GM19463 (cell line): ENCODE measurements around the gene PCED1B.
A peak's percentile ranks its signal among the peaks of the same experiment; 100 is the strongest.
"Not testable (repeated sequence)": the region's sequence is repeated elsewhere in the genome, so short reads cannot be mapped to it uniquely, and the experiment has no call there.

Source experiments
- ATAC-seq: cut with Tn5 transposase; IDR thresholded peaks from one replicate; pipeline ENCODE4 v1.9.1; 2021; ENCODE audit warnings: mild to moderate bottlenecking, moderate library complexity; ENCODE audit not compliant: unreplicated experiment

The PCED1B gene

DNA sequence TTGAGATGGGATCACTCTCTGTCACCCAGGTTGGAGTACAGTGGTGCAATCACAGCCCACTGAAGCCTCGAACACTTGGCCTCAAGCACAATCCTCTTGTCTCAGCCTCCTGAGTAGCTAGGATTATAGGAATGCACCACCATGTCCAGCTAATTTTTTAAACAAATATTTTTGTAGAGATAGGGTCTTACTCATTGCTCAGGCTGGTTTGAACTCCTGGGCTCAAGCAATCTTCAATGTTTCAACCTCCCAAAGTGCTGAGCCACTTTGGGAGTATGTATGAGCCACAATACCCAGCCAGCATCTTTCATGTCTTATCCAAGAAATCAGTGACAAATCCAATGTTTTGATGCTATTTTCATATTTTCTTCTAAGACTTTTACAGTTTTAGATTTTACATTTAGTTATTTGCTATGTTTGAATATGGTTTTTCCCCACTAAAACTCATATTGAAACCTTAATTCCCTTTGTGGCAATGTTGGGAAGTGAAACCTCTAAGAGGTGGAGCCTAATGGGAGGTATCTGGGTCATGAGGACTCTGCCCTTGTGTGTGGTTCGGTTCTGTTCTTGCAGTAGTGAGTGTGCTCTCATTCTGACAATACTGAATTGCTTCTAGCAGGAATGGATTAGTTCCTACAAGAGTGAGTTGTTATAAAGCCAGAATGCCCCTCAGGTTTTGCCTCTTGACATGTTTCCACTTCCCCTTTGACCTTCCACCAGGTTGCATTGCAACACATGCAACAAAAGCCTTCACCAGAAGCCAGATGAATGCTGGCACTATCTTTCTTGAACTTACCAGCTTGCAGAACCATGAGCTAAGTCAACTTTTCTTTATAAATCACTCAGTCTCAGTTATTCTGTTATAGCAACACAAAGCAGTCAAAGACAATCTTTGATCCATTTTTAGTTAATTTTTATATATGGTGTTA, 81.2 kb downstream of the PCED1B start:
- no peak for ATAC-seq

DNA sequence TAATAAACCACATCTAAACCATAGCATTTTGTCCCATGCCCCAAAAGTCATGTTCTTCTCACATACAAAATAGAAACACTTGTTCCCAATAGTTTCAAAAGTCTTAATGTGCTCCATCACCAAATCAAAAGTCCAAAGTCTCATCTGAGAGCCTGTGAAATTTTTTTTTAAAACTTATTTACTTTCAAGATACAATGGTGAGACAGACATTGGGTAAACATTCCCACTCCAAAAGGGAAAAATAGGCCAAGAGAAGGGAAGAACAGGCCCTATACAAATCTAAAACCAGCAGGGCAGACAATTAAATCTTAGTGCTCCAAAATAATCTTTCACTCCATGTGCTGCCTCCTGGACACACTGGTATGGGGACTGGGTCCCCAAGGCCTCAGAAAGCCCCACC, 84.7 kb downstream of the PCED1B start:
- ATAC-seq, result no peak

DNA sequence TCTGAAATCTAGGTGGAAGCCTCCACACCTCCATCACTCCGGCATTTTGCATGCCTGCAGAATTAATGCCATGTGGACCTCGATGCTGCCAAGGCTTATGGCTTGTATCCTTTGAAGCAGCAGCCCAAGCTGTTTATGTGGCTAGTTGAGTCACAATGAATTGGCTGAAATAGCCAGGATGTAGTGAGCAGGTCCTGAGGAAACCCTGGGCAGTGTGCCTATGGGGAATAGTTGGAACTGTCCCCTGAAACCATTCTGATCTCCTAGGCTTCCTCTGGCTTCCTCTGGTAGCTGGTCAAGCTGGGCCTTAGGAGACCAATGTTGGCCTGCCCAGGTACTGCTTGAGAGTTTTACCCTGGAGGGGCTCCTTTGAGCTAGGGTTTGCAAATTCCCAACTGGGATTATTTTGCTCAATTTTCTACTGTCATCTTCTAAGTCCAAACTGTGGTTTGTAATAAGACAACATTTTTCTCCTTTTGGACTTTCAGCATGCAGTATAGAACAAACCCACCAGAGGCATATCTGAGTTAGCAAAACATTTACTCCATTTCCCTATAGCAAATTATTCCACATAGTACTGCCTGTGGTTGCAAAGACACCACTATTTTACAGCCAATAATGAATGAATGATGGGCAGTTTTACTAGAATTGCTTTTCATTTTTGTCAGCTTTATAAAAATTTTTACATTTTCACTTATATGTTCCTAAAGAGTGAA, 85.5 kb downstream of the PCED1B start:
- ATAC-seq, result no peak

DNA sequence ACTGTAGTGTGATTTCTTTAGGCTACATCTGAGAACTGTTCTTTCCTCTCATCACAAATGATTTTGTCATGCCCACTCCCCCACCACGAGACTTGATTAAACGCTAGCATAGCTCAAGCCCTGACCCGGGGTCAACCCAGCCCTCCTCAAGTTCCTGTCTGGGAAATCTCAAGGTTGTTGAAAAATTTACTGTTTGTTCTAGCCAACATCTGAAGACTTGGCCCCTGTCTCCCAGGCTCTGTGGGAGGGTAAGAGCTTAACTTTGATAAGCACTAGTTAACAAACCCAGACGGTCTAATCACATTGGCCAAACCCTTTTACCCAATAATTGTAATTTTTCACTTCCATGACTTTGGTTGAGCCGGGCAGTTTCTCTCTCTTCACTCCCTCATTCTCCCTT, 86.5 kb downstream of the PCED1B start:
- no peak for ATAC-seq

DNA sequence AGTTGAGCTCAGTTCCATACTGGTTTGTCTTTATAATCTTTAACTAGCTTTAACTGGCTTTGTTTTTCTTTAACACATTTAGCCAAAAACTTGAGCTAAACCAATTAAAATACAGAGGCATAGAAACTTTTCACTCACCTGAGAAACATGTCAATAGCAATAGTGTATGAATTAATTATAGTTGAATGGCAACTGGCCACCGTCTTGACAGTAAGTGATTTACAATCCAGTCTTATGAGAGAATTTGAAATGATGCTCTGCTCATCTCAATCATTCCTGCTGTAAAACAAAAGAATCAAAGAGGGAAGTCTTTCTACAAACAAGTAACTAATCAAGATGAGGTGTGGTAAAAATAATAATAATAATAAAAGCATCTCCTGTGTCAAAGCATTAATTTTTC, 86.9 kb downstream of the PCED1B start:
- no peak for ATAC-seq

DNA sequence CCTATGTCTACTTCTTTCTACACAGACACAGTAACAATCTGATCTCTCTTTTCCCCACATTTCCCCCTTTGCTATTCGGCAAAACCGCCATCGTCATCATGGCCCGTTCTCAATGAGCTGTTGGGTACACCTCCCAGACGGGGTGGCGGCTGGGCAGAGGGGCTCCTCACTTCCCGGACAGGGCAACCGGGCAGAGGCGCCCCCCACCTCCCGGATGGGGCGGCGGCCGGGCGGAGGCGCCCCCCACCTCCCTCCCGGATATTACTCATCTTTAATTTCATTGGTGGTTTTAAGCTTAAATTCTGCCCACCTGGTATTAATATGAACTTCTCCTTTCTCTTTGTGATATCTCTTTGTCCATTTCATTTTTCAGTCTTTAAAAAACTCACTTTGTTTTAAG, 90.9 kb downstream of the PCED1B start:
- not testable (repeated sequence) for ATAC-seq

DNA sequence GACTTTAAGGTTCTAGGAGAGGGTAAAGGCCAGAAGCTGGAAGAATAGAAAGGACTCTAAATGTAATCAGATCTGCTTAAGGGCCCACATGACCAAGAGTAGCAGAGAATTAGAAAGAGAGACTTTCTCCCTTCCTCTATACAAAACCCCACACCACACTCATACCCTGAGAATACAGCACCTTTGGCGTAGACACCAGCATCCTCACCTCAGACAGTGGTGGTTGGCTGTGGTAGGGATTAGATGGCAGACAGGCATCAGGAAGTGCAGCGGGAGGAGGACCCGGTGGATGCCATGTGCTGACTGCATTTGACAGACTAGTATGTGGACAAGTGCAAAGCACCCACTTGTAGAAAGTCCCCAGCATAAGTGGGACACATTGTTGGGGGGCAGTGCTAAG, 98.6 kb downstream of the PCED1B start:
- no peak for ATAC-seq

DNA sequence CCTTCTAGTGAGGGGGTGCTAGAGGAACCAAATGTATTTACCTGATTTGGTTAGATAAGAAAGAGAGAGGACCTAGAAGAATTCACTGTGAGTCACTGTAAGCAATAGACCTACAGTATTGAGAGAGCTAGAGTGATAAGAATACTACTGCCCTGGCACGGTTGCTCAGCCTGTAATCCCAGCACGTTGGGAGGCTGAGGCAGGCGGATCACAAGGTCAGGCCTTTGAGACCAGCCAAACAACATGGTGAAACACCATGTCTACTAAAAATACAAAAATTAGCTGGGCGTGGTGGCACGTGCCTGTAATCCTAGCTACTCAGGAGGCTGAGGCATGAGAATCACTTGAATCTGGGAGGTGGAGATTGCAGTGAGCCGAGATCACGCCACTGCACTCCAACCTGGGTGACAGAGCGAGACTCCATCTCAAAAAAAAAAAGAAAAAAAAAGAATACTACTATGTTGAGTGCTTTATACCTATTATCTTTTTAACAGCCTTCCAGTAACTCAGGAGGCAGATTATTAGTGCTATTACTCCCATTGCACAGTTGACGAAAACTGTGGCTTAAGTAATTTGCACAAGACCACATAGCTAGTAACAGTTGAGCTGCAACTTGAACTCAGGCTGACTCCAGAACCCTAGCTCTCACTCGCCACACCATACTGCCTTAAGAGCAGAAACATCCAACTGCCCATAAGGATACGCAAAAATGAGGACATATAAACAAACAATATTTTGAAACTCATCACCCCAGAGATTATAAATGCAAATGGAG, 102.9 kb downstream of the PCED1B start:
- ATAC-seq, result peak; percentile 76

DNA sequence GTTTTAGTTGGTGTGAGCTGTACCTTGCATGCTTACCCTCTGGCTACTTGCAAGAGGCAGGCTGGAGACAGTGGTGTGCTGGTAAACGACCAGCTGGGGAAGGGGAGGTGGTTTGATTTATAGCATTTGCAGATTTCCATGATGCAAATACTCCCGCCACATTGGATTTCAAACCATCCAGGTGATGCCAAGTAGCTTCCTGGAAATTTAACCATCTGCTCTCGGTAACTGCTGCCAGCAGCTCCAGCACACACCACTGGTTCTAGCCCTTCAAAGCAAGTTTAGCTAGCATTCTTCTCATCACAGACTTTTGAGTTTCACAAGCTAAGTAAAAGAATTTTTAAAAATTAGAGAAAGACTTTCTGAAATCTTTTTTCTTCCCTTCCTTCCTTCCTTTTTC, 104.8 kb downstream of the PCED1B start:
- ATAC-seq, result no peak

DNA sequence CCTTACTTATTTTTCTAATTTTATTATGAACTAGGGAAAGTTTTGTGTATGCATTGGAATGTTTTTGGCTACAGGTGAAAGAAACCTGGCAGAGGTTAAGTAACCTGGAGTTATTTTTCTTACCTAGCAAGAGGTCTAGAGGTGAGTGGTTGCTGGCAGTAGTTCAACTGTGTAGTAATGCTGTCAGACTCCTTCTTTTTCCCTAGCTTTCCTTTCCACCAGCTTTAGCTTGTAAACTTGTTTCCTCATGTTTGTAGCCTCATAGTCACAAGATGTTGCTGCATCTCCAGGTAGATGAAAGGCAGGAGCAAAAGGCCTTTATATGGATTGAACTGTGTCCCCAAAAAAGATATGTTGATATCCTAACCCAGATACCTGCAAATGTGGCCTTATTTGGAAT, 105.4 kb downstream of the PCED1B start:
- no peak for ATAC-seq

DNA sequence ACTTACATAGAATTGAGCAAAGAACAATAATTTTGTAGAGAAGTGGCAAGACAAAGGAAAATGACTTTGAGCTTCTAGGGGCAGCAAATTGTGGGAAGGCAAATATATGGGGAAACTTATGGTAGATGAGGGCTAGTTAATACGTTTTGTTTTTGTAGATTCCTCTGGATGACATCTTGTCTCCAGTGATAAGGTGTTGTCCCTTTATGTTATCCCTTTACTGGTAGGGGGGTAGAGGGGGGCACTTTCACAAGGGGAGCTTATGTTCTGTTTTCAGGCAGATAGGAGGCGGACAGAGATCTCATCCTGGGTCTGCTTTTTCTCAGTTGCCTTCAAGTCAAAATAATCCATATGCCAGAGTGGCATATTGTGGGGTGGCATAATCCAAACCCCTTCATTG, 106.8 kb downstream of the PCED1B start:
- no peak for ATAC-seq

DNA sequence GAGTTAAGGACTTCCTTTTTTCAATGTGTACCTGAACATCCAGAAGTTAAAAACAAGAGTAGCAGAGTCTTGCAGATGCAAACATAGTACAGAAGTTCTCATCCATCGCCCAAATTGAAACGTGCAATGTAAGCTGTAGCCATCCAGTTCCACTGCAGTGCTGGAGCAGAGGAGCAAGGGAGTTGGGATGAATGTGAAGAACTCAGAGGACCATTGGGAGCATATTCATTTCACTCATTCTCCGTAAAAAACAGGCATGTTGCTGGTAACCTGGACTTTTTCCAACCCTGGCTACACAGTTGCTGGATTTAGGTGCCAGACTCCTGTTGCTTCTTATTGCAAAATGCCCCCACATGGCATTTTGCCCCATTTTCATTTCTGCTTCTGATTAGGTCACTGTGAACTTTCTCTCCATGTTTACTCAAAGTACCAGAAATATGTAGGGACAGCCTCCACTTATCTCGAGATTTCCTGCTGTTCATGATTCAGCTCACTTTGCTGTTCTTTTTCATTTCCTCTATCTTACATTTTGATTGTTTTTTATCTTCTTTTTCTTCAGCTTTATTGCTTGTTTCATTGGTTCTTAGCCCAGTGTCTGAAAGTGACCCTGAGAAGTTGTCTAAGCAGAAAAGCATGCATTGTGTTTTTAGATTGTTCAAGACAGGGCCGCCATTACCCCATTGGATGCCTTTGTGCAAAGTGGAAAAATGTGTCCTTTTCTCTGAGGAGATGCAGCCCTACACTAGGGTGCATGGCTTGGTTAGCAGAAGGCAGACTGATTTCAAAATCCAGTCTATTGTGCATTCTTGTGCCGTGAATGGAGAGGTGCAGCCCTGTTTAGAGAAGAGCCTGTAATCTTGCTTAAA, 109.4 kb downstream of the PCED1B start:
- ATAC-seq, result no peak

DNA sequence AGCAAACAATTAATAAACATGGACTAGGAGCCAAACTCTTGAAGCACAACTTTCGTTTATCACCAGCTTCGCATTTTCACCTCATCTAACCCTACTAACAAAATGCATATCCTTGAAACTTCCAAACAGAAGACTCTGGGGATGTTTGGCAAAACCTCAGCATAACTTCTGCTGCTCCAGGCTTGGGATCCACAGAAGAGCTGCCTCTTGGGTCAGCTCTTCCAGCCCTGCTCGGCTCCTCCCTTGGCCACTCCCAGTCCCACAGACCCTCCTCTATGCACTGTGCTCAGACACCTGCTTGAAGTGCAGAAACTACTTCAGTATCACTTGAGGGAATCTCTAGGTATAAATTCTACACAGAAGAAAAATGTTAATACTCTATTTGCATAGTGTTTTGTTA, 110.3 kb downstream of the PCED1B start:
- ATAC-seq, result no peak

DNA sequence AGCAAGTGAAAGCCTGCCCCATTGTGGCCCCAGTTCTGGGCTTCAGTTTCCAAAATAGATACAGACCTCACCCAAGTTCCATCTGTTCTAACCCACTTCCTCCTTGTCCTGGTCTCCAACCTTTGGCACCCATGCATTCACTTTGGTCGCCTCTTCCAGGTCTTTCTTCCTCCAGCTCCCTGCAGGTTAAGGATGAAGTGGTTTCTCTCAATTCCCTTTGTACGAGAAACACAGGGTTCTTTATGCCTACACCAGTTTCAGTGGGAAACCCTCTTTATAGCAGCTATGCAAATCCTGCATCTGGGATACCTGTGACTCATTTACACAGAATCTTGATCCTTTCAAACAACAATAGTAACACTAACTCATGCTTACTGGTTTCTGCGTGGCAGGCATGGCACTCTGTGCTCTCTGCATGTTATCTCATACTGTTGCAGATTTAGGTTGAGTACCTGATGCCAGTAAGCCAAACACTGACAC, 110.9 kb downstream of the PCED1B start:
- peak; percentile 38 for ATAC-seq

DNA sequence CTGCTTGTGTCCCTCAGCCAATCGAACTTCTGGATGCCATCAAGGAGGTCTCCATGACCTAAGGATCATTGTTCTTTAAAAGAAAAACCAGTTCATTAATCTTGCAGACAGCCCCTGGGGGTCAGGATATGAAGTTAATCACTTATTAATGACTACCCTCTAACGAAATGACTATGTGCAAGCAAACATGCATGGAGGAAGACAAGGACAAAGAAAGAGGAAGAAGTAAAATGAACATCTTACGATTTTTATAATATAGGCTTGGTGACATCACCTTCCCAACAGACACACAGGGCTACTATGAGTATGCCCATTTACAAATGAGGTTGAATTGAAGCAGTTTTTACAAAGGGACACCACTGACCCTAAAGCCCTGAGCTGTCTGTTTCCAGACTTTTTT, 111.5 kb downstream of the PCED1B start:
- ATAC-seq, result peak; percentile 28

DNA sequence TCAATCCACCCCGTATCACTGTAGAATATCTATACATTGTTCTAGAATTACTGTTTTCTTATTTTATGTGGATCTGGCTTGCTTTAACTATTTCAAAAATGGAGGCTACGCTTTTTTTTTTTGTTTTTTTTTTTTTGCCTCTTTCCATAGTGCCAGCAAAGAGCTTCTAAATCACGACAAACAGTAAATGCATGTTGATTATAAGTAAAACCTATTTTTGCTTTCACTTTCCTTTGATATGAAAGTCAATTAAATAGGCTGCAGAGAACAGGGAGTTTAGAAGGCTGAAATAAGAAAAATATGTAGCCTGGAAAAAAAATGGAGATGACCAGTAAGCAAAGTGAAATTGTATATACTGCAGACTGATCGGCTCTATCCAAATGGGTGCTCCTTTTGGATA, 112.6 kb downstream of the PCED1B start:
- no peak for ATAC-seq

DNA sequence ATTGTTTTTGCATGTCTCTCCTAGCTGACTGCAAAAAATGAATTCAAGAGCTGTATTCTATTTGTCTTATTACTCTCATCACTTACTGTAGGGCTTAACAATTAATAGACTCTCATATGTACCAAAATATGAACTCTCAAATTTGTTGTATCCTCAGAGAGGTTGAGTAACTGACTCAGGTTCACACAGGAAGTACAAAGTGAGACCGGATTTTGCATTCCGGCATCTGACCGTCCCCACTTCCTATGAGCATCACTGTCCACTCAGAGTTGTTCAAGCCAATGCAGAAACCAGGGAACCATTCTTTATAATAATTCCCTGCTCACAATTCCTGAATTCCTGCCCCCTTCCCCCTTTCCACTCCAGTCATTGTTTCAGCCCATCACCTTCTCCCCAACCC, 113.6 kb downstream of the PCED1B start:
- no peak for ATAC-seq

DNA sequence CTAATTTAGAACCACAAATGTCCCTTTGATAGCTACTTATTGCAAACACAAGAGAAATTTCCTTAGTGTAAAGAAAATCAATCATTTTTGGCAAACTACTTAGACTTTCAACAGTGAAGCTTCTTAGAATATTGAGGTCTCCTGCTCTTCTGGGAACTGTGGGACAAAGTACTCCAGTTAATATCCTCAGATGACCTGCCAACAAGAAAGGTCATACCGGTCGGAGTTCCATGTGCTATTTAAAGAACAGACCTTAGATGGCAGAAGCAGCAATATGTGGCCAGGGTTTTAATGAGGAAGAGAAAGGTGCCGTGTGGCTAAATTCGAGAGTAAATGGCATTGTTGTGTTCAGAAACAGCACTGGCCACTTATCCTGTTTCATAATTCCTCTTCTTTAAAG, 115.1 kb downstream of the PCED1B start:
- no peak for ATAC-seq

DNA sequence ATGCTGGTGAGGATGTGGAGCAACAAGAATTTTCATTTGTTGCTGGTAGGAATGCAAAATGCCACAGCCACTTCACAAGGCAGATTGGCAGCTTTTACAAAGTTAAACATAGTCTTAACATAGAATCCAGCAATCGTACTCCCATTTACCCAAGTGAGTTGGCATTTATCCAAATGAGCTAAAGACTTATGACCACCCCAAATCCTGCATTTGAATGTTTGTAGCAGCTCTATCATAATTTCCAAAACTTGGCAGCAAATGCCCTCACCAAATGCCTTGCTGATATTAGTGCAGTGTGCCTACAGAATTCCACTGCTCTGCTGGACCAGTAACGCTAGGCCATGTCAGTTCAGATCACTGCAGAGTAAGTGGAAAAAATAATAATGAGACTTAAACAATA, 121.0 kb downstream of the PCED1B start:
- no peak for ATAC-seq

DNA sequence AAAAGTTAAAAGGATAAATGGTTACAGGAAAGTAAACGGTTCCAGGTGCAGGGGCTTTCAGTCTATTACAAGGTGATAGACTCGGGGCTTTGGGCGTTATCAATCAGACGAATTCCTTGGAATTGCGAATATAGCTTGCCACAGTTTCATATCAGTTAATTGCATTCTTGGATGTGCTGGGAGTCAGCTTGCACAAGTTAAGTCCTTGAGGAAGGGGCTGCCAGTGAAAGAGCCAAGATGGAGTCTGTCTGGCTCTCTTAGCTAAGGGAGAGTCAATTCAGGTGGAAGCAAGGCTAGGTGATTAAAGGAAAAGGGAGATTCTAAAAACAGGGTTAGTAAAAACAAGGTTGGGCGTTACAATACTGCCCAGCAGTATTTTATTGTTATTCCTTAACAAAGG, 121.8 kb downstream of the PCED1B start:
- ATAC-seq, result not testable (repeated sequence)
